AG08396 (cell line): ENCODE data around the gene ENDOV.

ENCODE experiments used
- DNase-seq: peaks from one replicate; pipeline ENCODE4 v3.0.0; 2012; ENCODE audit warnings: low spot score, mixed read lengths

ENDOV gene

GRCh38 chr17:80449930-80450576 lies 35.1 kb downstream of the ENDOV start:
- DNase-seq = peak; percentile 63

DNA sequence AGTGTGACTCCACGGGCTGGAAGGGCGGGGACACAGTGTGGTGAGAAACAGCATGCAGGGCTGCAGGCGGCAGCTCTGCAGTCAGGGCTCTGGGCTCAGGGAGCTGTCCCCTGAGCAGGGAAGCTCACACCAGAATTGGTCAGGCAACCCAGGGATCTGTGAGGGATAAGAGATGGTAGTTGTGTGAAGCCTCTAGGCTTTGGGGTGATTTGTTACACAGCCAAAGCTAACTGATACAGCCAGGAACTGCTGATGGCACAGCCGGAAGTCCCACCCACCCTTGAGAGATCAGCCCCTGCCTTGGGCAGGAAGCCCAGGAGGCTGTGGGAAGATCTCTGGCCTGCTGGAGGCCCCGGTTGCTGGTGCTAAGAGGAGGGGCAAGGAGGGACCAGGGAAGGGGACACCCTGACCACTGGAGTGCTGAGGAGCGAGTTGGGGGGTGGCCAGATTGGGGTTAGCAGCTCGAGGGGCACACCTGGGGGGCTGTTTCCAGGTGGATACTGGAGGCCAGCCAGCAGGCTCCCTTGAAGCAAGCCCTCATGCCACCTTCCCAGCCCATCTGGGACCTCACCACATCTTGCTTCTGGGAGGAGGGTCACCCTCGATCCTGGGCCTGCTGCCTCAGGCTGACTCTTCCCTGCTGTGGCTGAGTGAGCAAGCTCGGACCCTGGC lies 36.3 kb downstream of the ENDOV start:
- DNase-seq = no peak

- no peak for DNase-seq
Measured at GRCh38 chr17:80452173-80452915, 37.4 kb downstream of the ENDOV start.

DNA sequence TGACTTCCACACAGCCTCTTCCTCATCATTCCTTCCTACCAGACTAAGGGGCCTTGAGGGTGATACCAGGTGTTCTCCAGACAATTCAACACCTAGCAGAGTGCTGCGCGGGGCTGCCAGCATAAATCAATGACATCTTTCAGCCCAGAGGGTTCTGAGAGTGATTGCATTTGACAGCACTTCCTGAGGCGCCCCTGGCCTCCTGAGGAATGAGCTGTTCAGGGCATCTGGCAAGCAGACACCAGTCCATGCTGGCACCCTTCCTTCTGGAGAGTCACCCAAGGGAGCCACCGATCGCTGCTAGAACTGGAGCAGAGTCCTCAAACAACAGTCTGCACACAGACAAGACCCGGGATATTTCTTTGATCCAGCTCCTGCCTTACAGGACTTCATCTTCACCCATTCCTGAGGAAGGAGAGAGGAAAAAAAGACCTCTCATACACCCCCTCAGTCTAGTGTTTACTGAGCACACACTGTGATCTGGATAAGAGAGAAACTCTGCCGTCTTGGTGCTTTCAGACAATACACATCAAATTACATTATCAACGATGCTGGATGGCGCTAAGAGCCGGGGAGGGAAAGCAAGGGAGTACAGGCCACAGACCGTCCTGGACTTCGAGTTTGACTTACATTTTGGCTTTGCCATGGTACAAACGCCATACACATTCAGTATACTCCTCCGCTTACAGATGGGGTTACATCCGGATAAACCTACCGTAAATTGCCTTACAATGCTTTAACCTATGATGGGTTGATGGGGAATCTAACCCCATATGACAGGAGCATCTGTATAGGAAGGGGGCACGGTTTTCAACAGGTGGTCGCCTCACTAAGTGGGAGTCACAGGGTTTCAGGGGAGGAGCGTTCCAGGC lies 38.4 kb downstream of the ENDOV start:
- DNase-seq = no peak

DNA sequence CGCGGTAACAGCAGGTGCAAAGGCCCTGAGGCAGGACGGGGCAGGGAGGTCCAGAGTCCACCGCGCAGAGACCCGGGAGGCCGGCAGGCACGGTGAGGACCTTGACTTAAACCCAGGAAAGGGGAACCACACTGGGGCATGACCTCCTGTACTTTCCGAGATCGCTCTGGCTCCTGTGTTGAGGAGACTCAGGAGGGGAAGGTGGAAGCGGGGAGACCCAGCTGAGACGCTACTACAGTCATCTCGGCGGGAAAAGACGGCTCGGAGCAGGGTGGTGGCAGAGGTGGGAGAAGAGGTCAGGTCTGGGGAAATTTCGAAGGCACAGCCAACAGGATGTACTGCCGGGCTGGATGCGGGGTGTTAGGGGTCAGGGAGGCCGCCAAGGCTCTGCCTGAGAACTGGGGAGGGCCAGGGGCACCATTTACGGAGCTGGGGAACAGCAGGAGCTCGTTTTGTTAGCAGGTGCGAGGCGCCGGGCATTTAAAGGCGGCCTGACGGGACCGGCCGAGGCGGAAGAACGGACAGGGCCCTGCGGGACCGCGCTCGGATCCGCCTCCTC lies 39.1 kb downstream of the ENDOV start:
- no peak for DNase-seq

DNA sequence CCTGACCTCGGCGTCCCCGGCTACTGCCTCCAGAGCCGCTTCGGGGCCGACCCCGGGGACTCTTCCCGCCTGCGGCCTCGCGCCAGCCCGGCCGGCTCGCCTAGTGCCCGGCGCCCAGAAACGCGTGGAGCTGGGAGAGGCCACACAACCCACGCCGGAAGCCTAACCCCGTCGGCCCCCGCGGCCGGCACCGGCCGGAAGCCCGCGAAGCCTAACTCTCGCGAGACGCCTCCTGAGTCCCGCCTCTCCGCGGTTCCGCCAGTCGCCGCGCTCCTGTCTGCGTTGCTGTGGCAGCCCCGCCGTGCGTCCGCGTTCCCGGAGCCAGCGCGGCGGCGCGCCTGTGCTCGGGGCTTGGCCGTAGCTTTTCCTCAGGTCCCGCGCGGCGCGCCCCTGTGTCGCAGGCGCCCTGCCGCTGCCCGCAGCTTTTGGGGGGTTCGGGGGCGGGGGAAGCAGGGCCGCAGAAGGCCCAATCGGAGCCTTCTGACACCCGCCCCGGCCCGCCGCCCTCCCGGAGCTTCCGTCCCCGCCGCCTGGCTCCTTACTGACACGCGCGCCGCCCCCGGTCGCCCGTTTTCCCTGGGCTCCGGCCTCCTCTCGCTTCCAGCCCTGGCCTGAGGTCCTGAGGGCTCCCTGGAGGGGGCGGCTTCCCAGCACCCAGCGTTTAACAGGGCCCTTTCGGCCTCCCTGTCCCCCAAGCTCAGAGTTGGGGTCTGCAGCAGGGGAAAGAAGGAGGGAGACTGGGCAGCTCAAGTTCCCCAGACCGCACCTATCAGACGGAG lies 39.8 kb downstream of the ENDOV start:
- peak; percentile 99 for DNase-seq

GRCh38 chr17:80455336-80455710 lies 40.4 kb downstream of the ENDOV start:
- peak; percentile 72 for DNase-seq

GRCh38 chr17:80455784-80456183 lies 40.8 kb downstream of the ENDOV start:
- DNase-seq = no peak

DNA sequence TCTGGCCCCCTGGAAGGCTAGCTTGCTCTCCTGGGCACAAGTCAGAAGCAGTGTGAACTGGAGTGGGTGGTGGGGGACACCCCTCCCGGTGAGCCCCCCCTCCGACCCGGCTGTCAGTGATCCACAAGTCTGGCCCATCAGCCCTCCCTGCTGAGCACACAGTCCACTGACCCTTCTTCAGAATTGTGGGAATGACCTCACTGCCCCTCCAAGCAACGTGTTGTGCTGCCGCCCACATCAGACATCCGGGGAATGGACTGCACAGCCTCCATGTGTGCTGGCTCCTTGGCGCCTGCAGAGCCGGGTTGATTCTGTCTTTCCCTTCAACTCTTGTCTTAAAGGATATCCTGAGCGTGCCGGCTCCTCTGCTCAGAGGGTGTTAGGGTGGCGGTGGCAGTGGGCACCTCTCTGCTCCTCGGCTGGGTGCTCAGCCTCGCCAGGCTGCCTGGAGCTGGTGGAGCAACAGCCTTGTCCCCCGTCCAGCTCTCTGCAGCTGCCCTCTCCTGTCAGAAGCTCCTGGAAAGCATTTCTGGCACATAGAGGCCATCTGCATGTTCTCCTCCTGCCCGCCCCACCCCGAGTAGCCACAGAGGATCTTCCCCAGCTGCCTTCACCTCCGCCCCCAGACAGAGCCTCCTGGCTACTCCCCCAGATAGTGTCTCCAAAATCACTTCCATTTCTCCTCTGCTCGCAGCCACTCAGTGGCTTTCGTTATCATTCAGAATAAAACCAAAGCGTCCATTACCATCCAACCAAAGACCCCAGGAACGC lies 41.7 kb downstream of the ENDOV start:
- DNase-seq = no peak

DNA sequence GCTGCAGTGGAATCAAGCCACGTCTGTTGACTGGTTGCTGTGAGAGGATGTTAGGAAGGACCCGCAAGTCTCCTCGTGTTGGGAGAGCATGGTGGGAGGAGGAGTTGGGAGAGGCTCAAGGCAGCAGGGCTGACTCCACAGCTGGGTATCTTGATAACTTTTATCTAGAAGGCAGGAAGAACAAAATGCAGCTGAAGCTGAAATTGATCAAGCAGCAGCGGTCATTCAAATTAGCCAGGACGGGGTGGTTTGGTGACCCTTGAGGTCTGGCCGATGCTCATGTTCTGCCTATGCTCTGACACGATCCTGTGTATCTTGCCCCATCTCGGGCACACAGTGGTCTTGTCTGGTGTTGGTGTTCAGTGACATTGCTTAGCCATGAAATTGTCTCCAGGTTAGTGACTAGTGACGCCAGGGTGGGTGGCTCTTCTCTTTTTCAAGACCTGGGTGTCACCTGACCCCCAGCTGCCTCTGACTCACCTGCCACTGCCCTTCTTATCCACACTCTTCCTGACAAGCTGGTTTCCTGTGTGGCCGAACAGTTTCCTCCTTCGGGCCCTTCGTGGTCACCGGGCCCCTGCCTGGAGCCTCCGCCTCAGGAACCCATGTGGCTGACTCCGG lies 42.4 kb downstream of the ENDOV start:
- DNase-seq = no peak

GRCh38 chr17:80458016-80458415 lies 43.0 kb downstream of the ENDOV start:
- no peak for DNase-seq

DNA sequence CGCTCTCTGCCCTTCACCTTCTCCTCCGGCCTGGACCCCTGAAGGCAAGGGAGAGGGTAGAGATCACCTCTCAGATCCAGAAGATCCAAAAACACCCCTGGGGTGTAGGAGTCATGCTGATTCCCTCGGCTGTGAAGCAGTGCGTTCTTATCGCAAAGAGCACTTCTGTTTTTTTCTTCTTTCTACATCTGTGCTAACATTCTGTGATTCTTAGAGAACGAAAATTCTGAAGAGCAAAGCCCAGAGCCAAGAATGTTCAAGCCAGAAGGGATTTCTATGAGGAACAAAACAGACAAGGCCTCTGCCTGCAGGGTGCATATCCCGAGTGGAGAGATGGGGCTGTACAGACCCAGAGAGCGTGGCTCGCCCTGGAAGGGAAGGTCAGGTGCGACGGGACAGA lies 44.3 kb downstream of the ENDOV start:
- DNase-seq = no peak

DNA sequence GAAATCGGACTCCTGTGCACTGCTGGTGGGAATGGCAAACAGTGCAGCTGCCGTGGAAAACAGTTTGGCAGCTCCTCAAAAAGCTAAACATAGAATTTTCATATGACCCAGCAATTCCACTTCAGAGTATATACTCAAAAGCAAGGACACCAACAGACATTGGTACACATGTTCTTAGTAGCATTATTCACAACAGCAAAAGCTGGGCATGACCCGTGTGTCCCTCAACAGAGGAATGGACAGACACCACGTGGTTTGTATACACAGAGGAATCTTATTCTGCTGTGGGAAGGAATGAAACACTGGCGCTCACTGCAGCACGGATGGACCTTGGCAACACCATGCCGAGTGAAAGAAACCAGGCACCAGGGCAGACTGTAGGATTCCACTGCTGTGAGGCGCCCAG lies 45.5 kb downstream of the ENDOV start:
- DNase-seq = peak; percentile 59

DNA sequence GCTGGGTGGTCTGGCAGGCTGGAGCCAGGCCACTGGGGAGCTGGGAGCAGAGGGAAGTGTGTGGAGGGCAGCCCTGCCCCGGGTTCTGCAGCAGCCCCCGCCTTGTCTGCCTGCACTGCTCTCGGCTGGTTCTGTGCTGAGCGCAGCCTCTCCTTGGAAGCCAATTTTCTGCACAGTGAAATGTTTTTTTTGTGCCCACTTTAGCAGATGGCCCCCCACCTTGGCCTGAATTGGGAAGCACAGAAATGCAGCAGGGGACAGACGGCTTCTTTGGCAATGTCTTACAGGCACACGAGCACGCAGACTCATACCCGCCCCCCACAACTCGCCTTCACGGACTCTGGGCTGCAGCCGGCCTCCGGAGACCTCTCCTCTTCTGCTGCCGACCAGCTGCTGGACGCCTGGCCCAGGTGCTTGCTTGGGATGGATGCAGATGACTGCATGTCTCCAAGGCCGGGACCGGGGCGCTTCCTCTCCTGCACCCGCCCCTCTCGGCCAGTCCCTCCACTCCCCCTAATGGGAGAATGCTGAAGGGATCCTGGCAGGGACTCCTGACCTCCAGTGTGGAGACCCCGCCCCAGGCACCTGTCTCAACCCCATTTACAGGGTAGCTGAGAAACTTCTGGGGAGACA lies 46.7 kb downstream of the ENDOV start:
- DNase-seq = no peak

DNA sequence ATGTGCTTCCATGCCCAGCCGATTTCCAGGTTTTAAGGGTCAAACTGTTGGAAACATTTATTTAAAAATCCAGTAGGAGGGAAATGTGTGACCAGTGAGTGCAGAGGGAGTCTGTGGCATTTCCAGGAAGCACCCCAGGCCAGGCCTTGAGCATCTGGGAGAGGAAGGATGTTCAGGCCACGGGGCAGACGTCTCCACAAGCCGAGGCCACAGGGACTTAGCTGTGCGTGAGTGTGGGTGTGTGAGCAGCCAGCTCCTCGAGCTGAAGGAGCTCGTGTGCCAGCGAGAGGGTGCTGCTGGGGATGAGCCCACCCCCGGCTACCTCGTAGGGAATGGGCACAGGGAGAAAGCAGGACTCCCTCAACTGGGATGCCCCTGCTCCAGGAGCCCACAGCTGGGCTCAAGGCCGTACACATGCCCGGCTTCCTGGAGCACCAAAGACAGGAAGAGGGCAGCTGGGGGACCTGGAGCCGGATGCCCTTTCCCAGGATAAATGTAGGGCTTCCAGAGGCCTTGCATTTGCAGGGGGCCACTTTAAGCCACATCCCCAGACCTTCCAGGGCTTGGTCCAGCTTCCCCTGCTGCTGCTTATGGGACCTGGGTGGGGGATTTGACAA lies 48.9 kb downstream of the ENDOV start:
- DNase-seq = no peak

DNA sequence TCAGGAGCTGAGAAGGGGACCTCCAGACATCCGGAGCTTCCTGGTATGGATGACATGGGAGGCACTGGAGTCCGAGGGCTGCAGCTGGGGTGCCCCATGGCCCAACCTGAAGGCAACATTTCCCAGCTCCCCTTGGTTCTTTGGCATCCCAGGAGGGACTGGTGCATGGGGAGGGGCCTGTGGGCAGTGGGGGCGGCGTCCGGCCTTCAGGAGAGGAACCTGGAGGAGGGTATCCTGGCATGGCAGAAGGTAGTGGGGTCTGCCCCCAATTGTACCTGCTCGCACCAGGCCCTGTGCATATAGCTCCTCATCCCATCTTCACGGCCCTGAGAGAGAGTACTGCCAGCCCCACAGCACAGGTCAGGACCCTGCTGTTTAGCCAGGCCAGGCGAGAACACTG lies 49.5 kb downstream of the ENDOV start:
- no peak for DNase-seq

- no peak for DNase-seq
Measured at GRCh38 chr17:80465327-80465974, 50.5 kb downstream of the ENDOV start.

DNA sequence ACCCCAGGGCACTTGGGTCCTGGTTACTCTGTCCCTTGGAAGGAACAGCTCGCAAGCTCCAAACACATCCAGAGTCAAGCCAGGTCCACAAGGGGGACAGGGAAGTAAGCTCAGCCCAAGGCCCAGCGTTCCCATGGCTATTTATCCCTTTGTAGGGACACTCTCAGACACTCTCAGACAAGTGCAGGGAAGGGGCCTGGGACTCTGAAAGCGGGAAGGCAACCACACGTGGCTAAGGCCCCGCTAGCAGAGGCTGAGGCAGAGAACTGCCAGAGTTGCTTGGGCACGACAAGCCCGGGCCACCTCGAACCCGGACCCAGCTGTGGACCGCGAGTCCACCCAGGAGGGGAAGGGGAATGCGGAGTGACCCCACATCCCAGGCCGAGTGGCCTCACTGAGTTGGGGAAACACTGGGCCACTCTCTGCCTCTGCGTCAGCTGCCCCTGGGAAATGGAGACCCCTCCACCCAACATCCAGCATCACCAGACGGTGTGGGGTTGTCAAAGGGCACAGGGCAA lies 51.3 kb downstream of the ENDOV start:
- no peak for DNase-seq
